Calu3 (cell line): ENCODE data around the gene HMOX1. TPM values are rescaled to one million over a fixed set of nuclear protein-coding genes. Genes with fewer than 3 reads are reported as not detected.

ENCODE experiments used
- BruUV-seq: library from RNA; stranded (reverse); fragments of 400-500 nt; replicated peaks from 2 replicates; lab custom pipeline; 2021; lab: Mats Ljungman, UMichigan
- CTCF ChIA-PET: fragments of 300-600 bp; sonication (Branson Sonifier 250); formaldehyde crosslinking; loops from one replicate; lab custom pipeline; 2022; ENCODE audit warnings: antibody characterized with exemption; lab: Charles Lee
- DNase-seq: peaks from one replicate; pipeline ENCODE4 v3.0.0; 2022
- H3K27ac Mint-ChIP-seq: one replicate; pipeline ENCODE4 v1.8.0; 2022; ENCODE audit warnings: mixed read lengths; ENCODE audit not compliant: unreplicated experiment
- H3K27me3 Mint-ChIP-seq: one replicate; pipeline ENCODE4 v1.8.0; 2022; ENCODE audit warnings: mixed read lengths; ENCODE audit not compliant: unreplicated experiment
- H3K36me3 Mint-ChIP-seq: one replicate; pipeline ENCODE4 v1.8.0; 2022; ENCODE audit warnings: mild to moderate bottlenecking, moderate library complexity, mixed read lengths; ENCODE audit not compliant: insufficient read depth, unreplicated experiment
- H3K4me1 Mint-ChIP-seq: one replicate; pipeline ENCODE4 v1.8.0; 2022; ENCODE audit warnings: mild to moderate bottlenecking, low read depth, mixed read lengths; ENCODE audit not compliant: unreplicated experiment
- H3K4me3 Mint-ChIP-seq: one replicate; pipeline ENCODE4 v1.8.0; 2022; ENCODE audit warnings: mild to moderate bottlenecking, low read depth, moderate library complexity, mixed read lengths; ENCODE audit not compliant: unreplicated experiment
- H3K9me3 Mint-ChIP-seq: one replicate; pipeline ENCODE4 v1.8.0; 2022; ENCODE audit warnings: low read depth, mixed read lengths; ENCODE audit not compliant: unreplicated experiment
- intact Hi-C: fragments of 100-400 bp; cut with micrococcal nuclease; formaldehyde crosslinking; loops from one replicate; pipeline ENCODE4 v1.10.0; 2022; ENCODE audit not compliant: unreplicated experiment
- total RNA-seq: library from RNA; stranded (reverse); gene quantifications from 2 replicates; pipeline ENCODE4 v1.2.3, GENCODE V29; 2022
- TF ChIP-seq, protein P1 (sequence below): fragments of 200-600 bp; IDR thresholded peaks from one replicate; pipeline ENCODE4 v1.8.0; 2022; ENCODE audit warnings: antibody characterized with exemption; ENCODE audit not compliant: unreplicated experiment

The HMOX1 gene
- total RNA-seq, 1 experiment from 2014 or later = 0.85 TPM

DNA sequence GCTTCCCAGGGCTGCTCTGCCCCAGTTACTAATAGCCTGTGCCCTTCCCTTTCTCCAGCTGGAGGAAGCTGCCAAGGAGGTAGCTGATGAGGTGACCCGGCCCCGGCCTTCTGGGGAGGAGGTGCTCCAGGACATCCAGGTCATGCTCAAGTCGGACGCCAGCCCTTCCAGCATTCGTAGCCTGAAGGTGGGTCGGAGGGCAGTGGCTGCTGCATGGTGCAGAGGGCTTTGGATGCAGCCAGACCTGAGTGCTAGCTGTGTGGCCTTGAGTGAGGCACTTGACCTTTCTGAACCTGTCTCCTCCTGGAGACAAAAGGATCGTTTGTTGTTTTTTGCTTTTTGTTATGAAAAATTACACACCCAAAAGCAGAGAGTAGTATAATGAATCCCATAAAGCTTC is 22.5 kb downstream of the HMOX1 start:
- TF ChIP-seq, protein P1, sequence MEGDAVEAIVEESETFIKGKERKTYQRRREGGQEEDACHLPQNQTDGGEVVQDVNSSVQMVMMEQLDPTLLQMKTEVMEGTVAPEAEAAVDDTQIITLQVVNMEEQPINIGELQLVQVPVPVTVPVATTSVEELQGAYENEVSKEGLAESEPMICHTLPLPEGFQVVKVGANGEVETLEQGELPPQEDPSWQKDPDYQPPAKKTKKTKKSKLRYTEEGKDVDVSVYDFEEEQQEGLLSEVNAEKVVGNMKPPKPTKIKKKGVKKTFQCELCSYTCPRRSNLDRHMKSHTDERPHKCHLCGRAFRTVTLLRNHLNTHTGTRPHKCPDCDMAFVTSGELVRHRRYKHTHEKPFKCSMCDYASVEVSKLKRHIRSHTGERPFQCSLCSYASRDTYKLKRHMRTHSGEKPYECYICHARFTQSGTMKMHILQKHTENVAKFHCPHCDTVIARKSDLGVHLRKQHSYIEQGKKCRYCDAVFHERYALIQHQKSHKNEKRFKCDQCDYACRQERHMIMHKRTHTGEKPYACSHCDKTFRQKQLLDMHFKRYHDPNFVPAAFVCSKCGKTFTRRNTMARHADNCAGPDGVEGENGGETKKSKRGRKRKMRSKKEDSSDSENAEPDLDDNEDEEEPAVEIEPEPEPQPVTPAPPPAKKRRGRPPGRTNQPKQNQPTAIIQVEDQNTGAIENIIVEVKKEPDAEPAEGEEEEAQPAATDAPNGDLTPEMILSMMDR = no peak
- Mint-ChIP-seq H3K27me3 (no peaks in the 10 kb centered on the region), H3K27ac (no peak overlapping the region), H3K36me3 (peaks cover 72% of the 10 kb centered on the region), H3K4me3 (no peak overlapping the region), H3K9me3 (no peaks in the 10 kb centered on the region), H3K4me1 (peaks cover 21% of the 10 kb centered on the region)
- CTCF ChIA-PET = interaction anchor here (0.7 kb wide), 1 partner anchor 199 kb away, joined by 3 read pairs; no protein-coding TSS in a partner anchor
- no peak for DNase-seq
- intact Hi-C loops = no loop called here
- BruUV-seq = no TSS peak

DNA sequence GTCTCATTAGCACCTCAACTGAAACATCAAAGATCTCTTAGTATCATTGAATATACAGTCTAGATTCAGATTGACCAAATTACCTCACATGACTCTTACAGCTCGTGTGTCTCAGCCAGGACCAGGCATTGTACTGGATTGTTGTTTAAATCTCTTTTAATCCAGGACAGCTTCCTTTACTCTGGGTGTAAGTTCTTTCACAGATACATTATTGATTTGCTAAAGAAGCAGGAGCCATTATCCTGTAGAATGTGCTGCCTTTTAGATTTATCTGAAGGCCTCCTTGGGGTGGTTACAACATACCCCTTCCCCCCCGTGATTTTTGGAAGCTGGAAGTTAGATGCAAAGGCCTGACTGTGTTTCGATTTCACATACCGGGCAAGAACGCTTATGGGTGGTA is 23.3 kb downstream of the HMOX1 start:
- intact Hi-C loops = no loop called here
- no peak overlapping the region for H3K27ac Mint-ChIP-seq

GRCh38 chr22:35406443-35406842 is 25.5 kb downstream of the HMOX1 start:
- Mint-ChIP-seq H3K4me3 (no peak overlapping the region), H3K9me3 (no peaks in the 10 kb centered on the region), H3K27ac (no peak overlapping the region), H3K4me1 (peaks cover 14% of the 10 kb centered on the region), H3K27me3 (no peaks in the 10 kb centered on the region), H3K36me3 (peaks cover 50% of the 10 kb centered on the region)
- BruUV-seq = no TSS peak
- intact Hi-C loops = no loop called here
- no peak for DNase-seq
- CTCF ChIA-PET = no interaction called here
- TF ChIP-seq, protein P1 = no peak

More for the DNA sequence above, 23.3 kb downstream of the HMOX1 start:
- TF ChIP-seq, protein P1 = no peak
- no TSS peak for BruUV-seq
- Mint-ChIP-seq H3K4me3 (no peak overlapping the region), H3K9me3 (no peaks in the 10 kb centered on the region), H3K27me3 (no peaks in the 10 kb centered on the region), H3K4me1 (peaks cover 21% of the 10 kb centered on the region), H3K36me3 (peaks cover 68% of the 10 kb centered on the region)
- DNase-seq = no peak
- CTCF ChIA-PET = interaction anchor here (0.7 kb wide), 1 partner anchor 198 kb away, joined by 3 read pairs; no protein-coding TSS in a partner anchor

DNA sequence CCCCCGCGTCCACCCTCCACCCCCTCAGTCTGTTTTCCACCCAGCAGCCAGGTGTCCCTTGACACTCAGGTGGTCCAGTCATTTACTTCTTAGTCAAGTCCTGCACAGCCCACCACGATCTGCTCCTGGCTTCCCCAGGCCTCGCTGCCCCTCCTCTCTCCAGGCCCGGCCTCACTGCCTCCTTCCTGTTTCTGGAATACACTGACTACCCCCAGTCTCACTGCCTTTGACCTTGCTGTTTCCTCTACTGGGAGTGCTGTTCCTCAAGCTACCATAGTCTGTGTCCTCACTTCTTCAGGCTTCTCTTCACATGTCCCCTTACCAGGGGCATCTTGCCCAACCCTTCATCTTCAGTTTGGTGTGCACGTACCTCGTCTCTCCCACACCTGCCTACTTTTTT is 26.5 kb downstream of the HMOX1 start:
- Mint-ChIP-seq H3K4me1 (peaks cover 8% of the 10 kb centered on the region), H3K9me3 (no peaks in the 10 kb centered on the region), H3K27ac (no peak overlapping the region), H3K4me3 (no peak overlapping the region), H3K36me3 (peaks cover 44% of the 10 kb centered on the region), H3K27me3 (no peaks in the 10 kb centered on the region)
- CTCF ChIA-PET = interaction anchor here (0.6 kb wide), 1 partner anchor 13 kb away, joined by 3 read pairs; no protein-coding TSS in a partner anchor
- TF ChIP-seq, protein P1 = no peak
- no TSS peak for BruUV-seq
- intact Hi-C loops = no loop called here
- no peak for DNase-seq
